GM11168 (cell line): ENCODE results near the gene LRRC4B.

Experiments used
- in situ Hi-C: fragments of 300-500 bp; cut with MboI; formaldehyde crosslinking; loops from one replicate; pipeline ENCODE4 v1.12.0; 2022; ENCODE audit warnings: low sequenced_read_pairs; ENCODE audit not compliant: unreplicated experiment

LRRC4B gene

DNA sequence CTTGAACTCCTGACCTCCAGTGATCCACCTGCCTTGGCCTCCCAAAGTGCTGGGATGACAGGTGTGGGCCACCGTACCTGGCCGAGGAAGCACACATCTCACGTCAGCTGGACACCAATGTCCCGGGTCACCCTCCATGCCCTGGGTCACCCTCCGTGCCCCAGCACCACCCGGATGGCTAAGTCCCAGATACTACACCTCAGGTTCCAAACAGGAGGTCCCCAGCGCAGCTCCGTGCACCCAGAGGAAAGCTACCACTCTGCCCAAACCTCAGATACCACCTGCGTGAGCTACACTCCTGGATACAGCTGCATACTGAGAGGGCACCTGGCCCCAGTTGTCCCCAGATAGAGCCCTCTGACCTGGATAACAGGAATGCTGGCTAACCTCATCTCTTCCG, 14.0 kb downstream of the LRRC4B start:
- in situ Hi-C loops = no loop called here

DNA sequence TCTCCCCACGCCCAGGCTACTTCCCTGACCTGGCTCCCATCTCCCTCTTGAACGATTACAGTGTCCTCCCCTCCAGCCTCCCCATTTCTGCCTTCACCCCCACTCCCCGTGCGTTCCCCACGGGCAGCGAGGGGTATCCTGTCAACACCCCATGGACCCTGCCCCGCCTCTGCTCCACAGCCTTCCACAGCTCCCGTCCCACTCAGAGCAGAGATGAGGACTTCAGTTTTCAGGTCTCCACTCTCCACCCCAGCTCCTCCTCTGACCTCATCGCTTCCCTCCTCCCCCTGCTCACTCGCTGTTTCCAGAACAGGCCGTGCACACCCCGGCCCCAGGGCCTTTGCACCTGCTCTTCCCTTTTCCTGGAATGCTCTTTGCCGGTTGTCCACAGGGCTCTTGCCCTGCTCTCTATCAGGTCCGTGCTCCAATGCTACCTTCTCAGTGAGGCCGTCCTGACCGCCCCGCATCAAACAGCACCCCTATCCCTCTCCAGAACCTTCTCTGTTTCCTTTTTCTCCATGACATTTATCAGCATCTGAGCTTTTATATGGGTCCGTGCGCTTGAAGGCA, 15.0 kb downstream of the LRRC4B start:
- in situ Hi-C loops = no loop called here

DNA sequence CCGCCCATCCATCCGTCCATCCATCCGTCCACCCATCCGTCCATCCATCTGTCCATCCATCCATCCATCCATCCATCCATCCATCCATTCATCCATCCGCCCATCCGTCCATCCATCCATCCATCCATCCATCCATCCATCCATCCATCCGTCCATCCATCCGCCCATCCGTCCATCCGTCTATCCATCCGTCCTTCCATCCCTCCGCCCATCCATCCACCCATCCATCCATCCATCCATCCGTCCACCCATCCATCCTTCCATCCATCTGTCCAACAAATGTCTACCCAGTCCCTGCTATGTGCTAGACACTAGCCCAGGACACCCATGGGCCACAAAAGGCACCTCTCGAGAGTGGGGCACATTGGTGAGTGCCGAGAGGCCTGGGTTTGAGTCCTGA, 15.7 kb downstream of the LRRC4B start:
- in situ Hi-C loops = no loop called here

DNA sequence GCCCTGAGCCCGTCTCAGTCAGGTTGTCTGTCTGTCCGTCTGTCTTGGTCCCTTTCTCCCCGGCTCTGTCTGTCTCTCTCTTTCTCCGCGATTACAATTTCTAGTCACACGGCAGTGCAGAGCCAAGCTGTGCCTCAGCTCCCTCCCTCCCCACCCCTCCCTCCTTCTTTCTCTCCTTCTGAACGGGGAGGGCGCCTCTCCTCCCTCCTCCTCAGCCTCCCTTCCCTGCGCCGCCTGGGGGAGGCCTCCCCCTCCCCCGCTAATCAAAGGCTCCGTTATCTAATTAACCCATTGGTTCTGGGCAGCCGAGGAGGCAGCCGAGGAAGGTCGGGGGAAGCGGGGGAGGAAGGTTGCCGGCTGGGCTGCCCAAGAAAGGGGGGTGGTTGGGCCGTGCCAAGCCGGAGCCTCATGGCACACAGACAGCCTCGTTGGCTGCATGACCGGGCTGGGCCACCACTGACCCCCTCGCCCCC, 16.5 kb downstream of the LRRC4B start:
- in situ Hi-C loops = no loop called here

DNA sequence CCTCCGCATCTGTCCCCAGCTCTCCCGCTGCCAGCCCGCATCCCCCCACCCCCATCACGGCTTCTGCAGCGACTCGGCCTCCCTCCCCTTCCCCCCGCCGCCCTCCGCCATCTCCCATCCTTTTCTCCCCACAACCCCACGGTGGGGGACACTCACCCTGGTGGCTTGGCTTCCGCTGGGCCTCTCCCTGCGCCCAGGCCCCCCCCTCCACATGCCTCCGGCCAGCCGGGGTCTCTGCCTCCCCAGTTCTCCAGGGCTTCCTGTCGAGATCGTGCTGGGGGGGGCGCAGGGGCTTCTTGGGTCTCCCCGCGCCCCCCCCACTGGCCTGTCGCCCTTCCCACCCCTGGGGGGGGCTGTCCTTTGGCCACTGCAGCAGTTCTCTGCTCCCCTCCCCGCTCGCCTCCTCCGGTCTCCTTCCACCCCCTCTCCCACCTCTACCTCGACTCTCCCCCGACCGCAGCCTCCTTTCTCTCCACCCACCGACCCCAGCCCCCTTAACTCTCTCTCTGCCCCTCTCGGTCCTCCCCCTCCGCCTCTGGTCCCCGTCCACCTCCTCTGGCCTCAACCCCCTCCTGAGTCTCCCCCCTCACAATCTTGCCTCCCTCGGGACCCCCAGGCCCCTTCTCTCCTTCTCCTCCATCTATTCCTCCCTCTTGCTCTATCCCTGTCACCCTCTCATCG, 17.1 kb downstream of the LRRC4B start:
- in situ Hi-C loops = no loop called here

DNA sequence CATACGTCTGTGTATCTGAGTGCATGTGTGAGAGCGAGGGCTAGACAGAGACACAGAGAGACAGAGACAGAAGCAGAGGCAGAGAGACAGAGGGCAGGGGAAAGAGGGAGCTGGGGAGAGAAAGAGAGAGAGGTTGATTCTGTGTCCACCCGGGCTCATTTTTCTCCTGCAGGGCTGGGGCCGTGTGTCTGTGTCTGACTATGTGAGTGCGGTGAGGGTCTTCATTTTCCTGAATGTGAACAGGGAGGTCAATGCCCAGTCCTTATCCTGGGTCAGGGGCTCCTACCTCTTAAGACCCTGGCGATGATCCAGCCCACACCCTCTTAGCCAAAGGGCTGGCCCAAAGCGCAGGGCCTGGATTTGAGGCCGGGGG, 17.7 kb downstream of the LRRC4B start:
- in situ Hi-C loops = no loop called here

DNA sequence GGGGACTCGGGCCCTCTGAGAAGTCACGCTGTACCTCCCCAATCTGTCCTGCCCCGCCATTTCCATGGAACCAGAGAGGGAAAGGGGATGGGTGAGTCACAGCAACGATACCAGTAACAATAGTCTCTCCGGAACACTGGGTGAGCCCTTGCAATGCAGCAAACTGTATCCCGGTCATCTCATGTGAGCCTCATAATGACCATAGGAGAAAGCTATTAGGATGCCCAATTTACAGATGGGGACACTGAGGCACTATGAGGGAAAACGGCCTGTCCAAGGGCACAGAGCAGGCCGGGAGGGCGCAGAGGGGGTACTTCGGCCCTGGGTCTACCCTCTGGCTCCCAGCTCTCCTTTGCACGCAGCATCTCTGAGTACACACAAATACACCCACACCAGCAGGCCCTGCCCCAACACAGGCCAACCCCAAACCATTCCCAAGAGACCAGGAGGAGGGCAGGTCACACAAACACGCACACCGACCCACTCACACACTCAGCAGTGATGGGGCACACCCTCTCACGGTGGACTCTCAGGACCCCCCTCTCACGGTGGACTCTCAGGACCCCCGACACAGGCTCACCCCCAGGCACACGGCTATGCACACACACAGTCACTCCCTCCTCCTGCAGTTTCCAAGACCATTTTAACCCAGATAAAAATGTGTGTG, 18.2 kb downstream of the LRRC4B start:
- in situ Hi-C loops = no loop called here

DNA sequence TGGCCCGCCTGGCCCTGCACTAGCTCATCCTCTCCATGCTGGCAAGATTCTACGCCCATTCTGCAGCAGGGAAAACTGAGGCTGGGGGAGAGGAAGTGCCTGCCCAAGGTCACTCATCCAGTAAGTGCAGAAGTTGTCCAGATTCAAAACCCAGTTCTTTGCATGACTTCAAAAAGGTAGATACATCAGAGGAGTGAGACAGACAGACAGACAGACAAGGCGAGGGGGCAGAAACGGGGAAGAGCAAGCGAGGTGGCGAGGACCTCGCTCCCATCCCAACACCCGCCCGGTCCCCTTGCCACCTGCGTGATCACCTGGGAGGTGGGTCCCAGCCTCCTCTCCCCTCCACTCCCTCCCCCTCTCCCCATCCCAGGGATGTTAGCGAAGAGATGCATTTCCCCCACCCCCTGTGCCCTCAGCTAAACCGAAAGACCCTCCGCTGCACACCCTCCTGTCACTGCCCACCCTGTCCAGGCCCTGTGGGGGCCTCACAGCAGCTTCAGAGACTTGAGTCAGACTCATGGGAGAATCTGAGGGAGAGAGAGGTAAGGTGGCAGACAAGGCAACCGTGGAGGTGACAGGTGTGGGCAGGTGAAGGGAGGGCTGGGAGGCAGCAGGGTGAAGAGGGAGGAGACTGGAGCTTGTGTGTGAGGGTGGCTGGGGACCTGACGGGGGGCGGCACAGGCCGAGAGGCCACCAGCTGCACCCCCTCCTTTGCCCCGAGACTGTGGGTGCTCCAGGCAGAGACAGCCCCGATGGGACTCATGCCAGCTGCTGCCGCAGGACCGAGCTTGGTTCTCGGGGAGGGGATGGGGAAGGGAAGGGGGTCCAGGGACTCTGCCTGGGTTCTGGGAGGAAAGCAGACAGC, 18.9 kb downstream of the LRRC4B start:
- in situ Hi-C loops = no loop called here

DNA sequence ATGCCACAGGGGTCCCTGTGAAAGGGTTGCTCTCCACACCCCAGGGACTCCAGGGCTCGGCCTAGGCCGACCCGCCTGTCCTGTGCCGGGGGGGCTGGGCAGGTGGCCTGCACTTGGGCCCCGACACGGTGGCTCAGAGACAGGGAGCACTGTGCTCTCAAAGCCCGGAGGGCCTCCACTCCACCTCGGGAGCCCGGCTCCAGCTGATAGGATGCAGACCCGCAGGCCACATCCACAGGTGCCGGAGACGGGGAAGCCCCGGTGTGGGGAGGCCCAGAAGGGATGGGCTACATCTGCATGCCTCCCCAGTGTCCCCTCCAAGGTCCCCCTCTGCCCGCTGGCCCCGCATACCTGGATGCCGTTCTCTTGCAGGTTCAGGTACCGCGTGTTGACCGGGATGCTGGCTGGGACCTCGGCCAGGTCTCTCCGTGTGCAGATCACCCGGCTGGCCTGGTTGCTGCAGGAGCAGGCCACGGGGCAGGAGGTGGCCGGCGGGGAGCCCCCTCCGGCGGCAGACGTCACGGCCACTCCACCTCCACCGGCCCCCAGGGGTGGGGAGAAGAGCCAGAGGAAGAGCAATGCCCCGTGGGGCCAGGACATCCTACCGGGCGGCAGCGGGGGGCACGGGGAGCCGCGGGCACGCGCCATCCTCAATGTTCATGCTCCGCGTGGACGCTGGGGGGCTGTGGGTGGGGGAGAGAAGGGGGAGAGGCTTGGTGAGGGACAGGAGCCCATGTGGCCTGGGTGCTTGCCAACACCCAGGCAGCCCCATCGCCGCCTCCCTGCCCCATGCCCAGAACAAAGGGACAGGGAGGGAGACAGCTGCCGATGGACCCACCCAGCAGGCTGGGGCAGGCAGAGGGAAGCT, 19.8 kb downstream of the LRRC4B start:
- in situ Hi-C loops = no loop called here

DNA sequence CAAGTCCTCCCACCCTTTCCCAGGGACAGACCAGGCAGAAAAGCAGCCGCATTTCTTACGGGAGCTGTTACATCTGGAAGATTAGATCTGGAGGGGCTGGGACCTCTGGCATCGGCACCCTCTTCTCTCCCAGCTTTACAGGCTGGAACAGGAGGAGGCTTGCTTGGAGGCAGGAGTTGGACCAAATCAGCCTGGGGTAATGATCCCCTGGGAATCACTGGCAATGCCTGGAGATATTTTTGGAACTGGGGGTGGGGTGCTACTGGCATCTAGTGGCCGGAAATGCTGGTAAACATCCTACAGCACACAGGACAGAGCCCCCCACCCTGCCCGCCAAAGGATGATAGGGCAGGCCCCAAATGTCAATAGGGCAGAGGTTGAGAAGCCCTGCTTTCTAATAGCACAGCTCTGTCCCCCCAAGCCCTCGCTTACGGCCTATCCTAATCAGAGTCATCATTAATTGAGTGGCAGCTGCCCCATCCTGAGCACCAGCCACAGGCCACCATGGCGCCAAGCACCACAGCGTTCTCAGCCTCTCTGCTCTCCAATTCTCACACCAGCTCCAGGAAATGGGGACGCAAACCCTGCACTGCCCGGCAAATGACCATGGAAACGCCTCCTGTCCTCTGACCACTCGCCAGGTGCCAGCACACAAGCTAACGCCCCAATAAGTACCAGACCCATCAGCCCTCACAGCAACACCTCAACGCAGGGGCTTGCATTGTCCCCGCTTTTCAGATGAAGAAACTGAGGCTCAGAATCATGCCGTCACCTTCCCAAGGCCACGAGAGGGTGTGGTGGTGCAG, 20.6 kb downstream of the LRRC4B start:
- in situ Hi-C loops = no loop called here

DNA sequence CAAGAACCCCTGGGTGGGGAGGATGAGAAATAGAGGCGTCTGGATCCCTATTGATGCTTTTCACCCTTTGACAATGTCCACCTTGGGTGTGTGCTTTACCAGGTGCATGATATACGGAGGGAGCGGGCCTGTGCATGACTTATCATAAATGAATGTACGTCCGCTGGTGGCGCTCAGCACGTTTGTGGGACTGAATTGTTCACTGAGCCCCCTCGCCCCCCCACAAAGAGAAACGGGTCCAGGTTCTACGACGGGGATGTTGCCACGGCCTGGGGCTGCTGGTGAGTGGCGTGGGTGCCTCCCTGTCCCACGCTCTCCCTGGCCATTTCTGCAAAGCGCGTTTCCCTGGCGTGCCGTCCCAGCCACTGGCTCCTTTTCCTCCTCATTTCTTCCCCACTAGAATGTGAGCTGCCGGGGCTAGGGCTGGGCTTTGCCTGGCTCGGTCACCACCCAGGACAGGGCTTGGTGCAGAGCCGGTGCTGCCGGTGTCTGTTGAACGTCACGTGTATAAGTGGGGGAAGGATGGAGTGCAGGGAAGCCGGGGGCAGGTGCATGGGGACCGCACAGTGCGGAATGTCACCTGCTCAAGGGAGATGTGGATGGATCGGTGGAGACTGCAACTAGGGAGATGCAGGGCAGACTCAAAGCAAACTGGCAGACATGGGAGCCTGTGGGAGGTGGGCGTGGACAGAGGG, 21.6 kb downstream of the LRRC4B start:
- in situ Hi-C loops = no loop called here

DNA sequence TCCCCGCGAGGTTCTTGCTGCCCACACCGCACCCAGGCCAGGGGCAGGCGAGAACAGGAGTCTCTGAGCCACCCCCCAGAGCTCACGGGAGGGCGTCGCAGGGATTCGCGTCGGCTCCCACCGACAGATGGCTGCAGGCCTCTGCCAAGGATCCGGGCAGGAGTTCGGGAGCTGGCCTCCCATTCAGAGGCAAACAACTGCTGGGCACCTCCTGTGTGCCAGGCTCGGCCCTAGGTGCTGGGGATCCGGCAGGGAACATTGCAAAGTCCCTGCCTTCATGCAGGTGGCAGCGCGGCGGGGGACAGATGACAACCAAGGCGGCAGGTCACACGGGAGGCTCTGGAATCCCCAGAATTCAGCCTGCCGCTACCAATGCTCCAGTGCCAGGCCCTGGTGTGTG, 25.3 kb downstream of the LRRC4B start:
- in situ Hi-C loops = no loop called here

DNA sequence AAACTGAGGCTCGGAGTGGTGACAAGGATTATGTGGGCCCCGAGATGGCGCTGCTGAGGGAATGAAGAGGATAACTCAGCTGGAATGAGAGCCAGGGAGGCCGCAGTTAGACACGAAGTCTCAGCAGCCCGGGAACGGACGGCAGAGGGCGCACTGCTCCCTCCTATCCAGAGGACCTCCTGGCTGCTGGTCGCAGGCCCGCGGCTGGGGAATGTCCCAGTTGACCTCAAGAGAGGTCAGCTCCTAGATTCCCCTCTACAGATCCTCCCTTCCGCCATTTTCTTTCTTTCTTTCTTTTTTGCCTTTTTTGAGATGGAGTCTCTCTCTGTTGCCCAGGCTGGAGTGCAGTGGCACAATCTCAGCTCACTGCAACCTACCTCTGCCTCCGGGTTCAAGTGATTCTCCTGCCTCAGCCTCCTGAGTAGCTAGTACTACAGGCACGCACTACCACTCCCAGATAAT, 30.4 kb downstream of the LRRC4B start:
- in situ Hi-C loops = loop anchor here (10.0 kb wide), 1 partner anchor 247 kb away; no protein-coding TSS in a partner anchor

DNA sequence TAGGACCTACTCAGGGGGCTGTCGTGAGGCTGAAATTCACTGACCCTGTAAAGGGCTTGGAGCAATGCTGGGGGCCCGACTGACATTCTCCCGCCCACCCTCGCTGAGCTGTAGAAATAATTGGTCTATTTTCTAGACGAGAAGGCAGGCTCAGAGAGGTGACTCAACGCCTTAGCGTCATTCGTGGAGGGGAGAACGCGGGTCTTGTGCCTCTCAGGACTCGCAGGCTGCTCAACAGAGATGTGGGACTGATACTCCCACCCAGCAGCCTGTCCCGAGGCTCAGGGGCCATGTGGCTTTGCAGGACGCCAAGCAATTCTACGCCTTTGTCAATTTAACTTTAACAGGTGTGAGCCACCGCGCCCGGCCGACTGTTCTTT, 30.9 kb downstream of the LRRC4B start:
- in situ Hi-C loops = loop anchor here (10.0 kb wide), 1 partner anchor 248 kb away; no protein-coding TSS in a partner anchor

DNA sequence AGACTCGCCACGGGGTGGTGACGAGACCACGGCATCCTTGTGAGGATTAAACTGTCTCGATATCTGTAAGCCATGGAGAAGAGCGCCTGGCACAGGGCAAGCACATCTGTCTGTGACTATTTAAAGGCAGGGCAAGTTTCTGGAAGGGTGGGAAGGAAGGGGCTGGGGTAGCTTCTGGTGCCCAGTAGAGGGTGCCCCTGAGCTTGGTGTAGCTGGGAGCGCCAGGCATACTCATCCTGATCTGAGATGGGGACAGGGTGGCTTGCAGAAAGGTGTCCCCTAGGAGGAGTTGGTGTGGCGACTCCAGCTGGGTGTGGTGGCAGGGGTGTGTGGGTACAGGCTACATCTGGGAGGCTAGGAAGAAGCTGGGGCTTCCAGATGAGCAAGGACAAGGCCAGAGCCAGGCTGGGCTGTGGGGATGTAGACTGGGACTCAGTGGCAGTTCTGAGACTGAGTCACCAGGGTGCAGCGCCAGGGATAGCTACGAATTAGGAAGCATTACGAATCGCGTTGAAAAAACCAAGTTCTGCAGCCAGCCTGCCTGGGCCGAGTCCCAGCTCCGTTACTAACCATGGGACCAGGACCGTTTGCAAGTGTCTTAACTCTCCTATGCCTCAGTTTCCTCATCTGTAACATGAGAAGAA, 31.5 kb downstream of the LRRC4B start:
- in situ Hi-C loops = loop anchor here (10.0 kb wide), 1 partner anchor 248 kb away; no protein-coding TSS in a partner anchor

DNA sequence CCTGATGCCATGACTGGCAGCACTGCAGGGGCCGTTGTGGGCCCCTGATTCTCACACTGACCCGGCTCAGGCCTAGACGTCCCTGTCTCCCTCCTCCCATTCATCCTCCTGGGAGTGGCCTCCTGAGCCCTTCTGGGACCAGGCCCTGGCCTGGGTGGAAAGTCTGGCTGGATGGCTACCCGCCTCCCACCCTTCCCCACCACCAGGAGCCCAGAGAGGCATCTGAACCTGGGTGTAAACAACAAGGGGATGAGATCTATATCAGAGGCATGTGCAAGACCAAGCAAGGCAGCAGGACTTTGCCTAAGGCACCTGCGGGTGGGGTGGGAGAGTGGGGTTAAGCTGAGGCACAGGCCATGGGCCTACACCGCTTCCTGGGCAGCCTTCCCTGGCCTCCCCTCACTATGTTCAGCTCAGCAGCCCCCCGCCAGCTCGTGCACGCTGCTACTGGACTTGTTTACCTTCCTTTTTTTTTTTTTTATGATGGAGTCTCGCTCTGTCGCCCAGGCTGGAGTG, 32.5 kb downstream of the LRRC4B start:
- in situ Hi-C loops = loop anchor here (10.0 kb wide), 1 partner anchor 249 kb away; no protein-coding TSS in a partner anchor

DNA sequence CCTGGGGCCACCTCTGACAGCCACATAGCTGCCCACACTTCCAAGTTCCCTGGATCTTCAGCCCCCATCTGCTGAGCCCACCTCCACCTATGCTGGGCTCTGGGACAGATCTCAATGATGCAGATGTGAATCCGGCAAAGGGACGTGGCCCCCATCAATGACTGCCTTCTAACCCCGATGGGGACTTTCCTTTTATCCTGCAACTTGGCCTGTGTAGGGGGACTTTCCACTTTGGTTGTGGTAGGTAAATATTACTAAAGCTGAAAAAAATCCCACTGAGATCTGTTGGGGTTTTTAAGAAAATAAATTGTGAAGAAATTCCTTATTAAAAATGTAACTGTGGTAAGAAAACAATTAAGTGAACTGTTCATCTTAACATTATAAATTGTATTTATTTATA, 33.8 kb downstream of the LRRC4B start:
- in situ Hi-C loops = loop anchor here (10.0 kb wide), 1 partner anchor 250 kb away; no protein-coding TSS in a partner anchor
